ACC112 (cell line): ENCODE results near the gene WNT16.

Experiments
- H2AFZ ChIP-seq: fragments of 200-600 bp; sonication (generic); one replicate; pipeline ENCODE4 v1.6.0; 2017; ENCODE audit warnings: antibody characterized with exemption, low read length; ENCODE audit not compliant: unreplicated experiment
- H3K27ac ChIP-seq: fragments of 200-600 bp; sonication (generic); 2 replicates; pipeline ENCODE4 v1.5.1; 2014; ENCODE audit warnings: low read depth, mild to moderate bottlenecking, antibody characterized with exemption, low read length, moderate library complexity
- H3K27me3 ChIP-seq: fragments of 200-600 bp; sonication (generic); 2 replicates; pipeline ENCODE4 v1.6.1; 2014; ENCODE audit warnings: mild to moderate bottlenecking, antibody characterized with exemption, low read length, moderate library complexity, mixed read lengths; ENCODE audit not compliant: insufficient read depth
- H3K36me3 ChIP-seq: fragments of 200-600 bp; sonication (generic); 2 replicates; pipeline ENCODE4 v1.6.1; 2016; ENCODE audit warnings: mild to moderate bottlenecking, antibody characterized with exemption, low read length, moderate library complexity, mixed read lengths; ENCODE audit not compliant: insufficient read depth
- H3K4me1 ChIP-seq: fragments of 200-600 bp; sonication (generic); one replicate; pipeline ENCODE4 v1.6.1; 2016; ENCODE audit warnings: low read length, mixed read lengths; ENCODE audit not compliant: insufficient read depth, unreplicated experiment, control insufficient read depth
- H3K4me3 ChIP-seq: fragments of 200-600 bp; sonication (generic); 2 replicates; pipeline ENCODE4 v1.5.1; 2014; ENCODE audit warnings: mild to moderate bottlenecking, low read depth, low read length
- H3K79me2 ChIP-seq: fragments of 200-600 bp; sonication (generic); one replicate; pipeline ENCODE4 v1.6.0; 2016; ENCODE audit warnings: low read length; ENCODE audit not compliant: control insufficient read depth, unreplicated experiment, insufficient read depth

The WNT16 gene

GRCh38 chr7:121294448-121294992 lies 34.3 kb upstream of the WNT16 start:
- Histone ChIP-seq H3K4me1 (no peaks in the 10 kb centered on the region), H3K4me3 (no peak overlapping the region)

GRCh38 chr7:121297843-121298242 lies 31.0 kb upstream of the WNT16 start:
- H3K27me3 ChIP-seq: no peaks in the 10 kb centered on the region
- H3K4me1 ChIP-seq: peaks cover 9% of the 10 kb centered on the region
- H3K79me2 ChIP-seq: no peaks in the 10 kb centered on the region
- H2AFZ ChIP-seq: no peak overlapping the region
- no peak overlapping the region for H3K27ac ChIP-seq
- H3K36me3 ChIP-seq: no peaks in the 10 kb centered on the region
- no peak overlapping the region for H3K4me3 ChIP-seq

More at GRCh38 chr7:121294448-121294992, 34.3 kb upstream of the WNT16 start:
- no peaks in the 10 kb centered on the region for H3K79me2 ChIP-seq
- no peak overlapping the region for H3K27ac ChIP-seq
- H3K36me3 ChIP-seq: no peaks in the 10 kb centered on the region
- no peaks in the 10 kb centered on the region for H3K27me3 ChIP-seq
- H2AFZ ChIP-seq: no peak overlapping the region

- H3K36me3 ChIP-seq: no peaks in the 10 kb centered on the region
- H3K79me2 ChIP-seq: no peaks in the 10 kb centered on the region
- H3K4me1 ChIP-seq: peaks cover 9% of the 10 kb centered on the region
- no peaks in the 10 kb centered on the region for H3K27me3 ChIP-seq
- no peak overlapping the region for H3K4me3 ChIP-seq
- H2AFZ ChIP-seq: no peak overlapping the region
- no peak overlapping the region for H3K27ac ChIP-seq
Measured at GRCh38 chr7:121298831-121299239, 30.0 kb upstream of the WNT16 start.

GRCh38 chr7:121300685-121301420 lies 27.9 kb upstream of the WNT16 start:
- H3K79me2 ChIP-seq: no peaks in the 10 kb centered on the region
- H3K27ac ChIP-seq: no peak overlapping the region
- H3K36me3 ChIP-seq: no peaks in the 10 kb centered on the region
- H2AFZ ChIP-seq: no peak overlapping the region
- no peaks in the 10 kb centered on the region for H3K27me3 ChIP-seq
- no peak overlapping the region for H3K4me3 ChIP-seq
- peaks cover 18% of the 10 kb centered on the region for H3K4me1 ChIP-seq

GRCh38 chr7:121301446-121302213 lies 27.2 kb upstream of the WNT16 start:
- H3K4me3 ChIP-seq: no peak overlapping the region
- no peaks in the 10 kb centered on the region for H3K36me3 ChIP-seq
- H3K27ac ChIP-seq: no peak overlapping the region
- no peaks in the 10 kb centered on the region for H3K79me2 ChIP-seq
- H2AFZ ChIP-seq: no peak overlapping the region
- H3K27me3 ChIP-seq: no peaks in the 10 kb centered on the region
- H3K4me1 ChIP-seq: peaks cover 18% of the 10 kb centered on the region

GRCh38 chr7:121302214-121302745 lies 26.5 kb upstream of the WNT16 start:
- Histone ChIP-seq H2AFZ (no peak overlapping the region), H3K27me3 (no peaks in the 10 kb centered on the region), H3K4me1 (peaks cover 18% of the 10 kb centered on the region), H3K36me3 (no peaks in the 10 kb centered on the region), H3K79me2 (no peaks in the 10 kb centered on the region), H3K4me3 (no peak overlapping the region), H3K27ac (no peak overlapping the region)

GRCh38 chr7:121303422-121304101 lies 25.2 kb upstream of the WNT16 start:
- no peaks in the 10 kb centered on the region for H3K27me3 ChIP-seq
- no peak overlapping the region for H3K27ac ChIP-seq
- no peaks in the 10 kb centered on the region for H3K36me3 ChIP-seq
- H3K4me1 ChIP-seq: peaks cover 18% of the 10 kb centered on the region
- no peaks in the 10 kb centered on the region for H3K79me2 ChIP-seq
- no peak overlapping the region for H3K4me3 ChIP-seq
- no peak overlapping the region for H2AFZ ChIP-seq

GRCh38 chr7:121304102-121304658 lies 24.6 kb upstream of the WNT16 start:
- Histone ChIP-seq H3K4me1 (peaks cover 18% of the 10 kb centered on the region), H3K4me3 (no peak overlapping the region), H3K79me2 (no peaks in the 10 kb centered on the region), H3K27me3 (no peaks in the 10 kb centered on the region), H3K36me3 (no peaks in the 10 kb centered on the region), H3K27ac (no peak overlapping the region), H2AFZ (no peak overlapping the region)

GRCh38 chr7:121305109-121305508 lies 23.7 kb upstream of the WNT16 start:
- Histone ChIP-seq H3K4me1 (peaks cover 18% of the 10 kb centered on the region), H3K4me3 (no peak overlapping the region), H2AFZ (no peak overlapping the region), H3K79me2 (no peaks in the 10 kb centered on the region), H3K27ac (no peak overlapping the region), H3K27me3 (no peaks in the 10 kb centered on the region), H3K36me3 (no peaks in the 10 kb centered on the region)

GRCh38 chr7:121306565-121306964 lies 22.2 kb upstream of the WNT16 start:
- no peaks in the 10 kb centered on the region for H3K36me3 ChIP-seq
- H3K27me3 ChIP-seq: no peaks in the 10 kb centered on the region
- no peak overlapping the region for H2AFZ ChIP-seq
- no peak overlapping the region for H3K4me3 ChIP-seq
- H3K27ac ChIP-seq: no peak overlapping the region
- H3K4me1 ChIP-seq: peaks cover 15% of the 10 kb centered on the region
- no peaks in the 10 kb centered on the region for H3K79me2 ChIP-seq
